Measurements from ENCODE around the gene FAM234B. TPM values are rescaled to one million over a fixed set of nuclear protein-coding genes. Genes with fewer than 3 reads are reported as not detected.

The FAM234B gene
- total RNA-seq, 1 experiment from 2014 or later = 7.5 TPM

- no peaks in the 10 kb centered on the region for H3K9me3 ChIP-seq (ENCODE audit: insufficient read depth, low read depth)
- POLR2A ChIA-PET (ENCODE audit: unreplicated experiment) = interaction anchor here (0.7 kb wide), 2 partner anchors 98 to 179 kb away, joined by 4 read pairs; no protein-coding TSS in a partner anchor
- H3K4me3 ChIP-seq = no peak overlapping the region
- no peaks in the 10 kb centered on the region for H3K9me2 ChIP-seq (ENCODE audit: insufficient read depth)
- no peak for TF ChIP-seq EZH2 (IDR thresholded peaks at IDR 0.05; ENCODE audit: low read depth)
- TF ChIP-seq, protein P1, sequence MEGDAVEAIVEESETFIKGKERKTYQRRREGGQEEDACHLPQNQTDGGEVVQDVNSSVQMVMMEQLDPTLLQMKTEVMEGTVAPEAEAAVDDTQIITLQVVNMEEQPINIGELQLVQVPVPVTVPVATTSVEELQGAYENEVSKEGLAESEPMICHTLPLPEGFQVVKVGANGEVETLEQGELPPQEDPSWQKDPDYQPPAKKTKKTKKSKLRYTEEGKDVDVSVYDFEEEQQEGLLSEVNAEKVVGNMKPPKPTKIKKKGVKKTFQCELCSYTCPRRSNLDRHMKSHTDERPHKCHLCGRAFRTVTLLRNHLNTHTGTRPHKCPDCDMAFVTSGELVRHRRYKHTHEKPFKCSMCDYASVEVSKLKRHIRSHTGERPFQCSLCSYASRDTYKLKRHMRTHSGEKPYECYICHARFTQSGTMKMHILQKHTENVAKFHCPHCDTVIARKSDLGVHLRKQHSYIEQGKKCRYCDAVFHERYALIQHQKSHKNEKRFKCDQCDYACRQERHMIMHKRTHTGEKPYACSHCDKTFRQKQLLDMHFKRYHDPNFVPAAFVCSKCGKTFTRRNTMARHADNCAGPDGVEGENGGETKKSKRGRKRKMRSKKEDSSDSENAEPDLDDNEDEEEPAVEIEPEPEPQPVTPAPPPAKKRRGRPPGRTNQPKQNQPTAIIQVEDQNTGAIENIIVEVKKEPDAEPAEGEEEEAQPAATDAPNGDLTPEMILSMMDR (conservative IDR thresholded peaks at IDR 0.05) = no peak
- BruUV-seq (replicated peaks) = no TSS peak
- H4K20me1 ChIP-seq (ENCODE audit: insufficient read depth) = no peaks in the 10 kb centered on the region
- no peaks in the 10 kb centered on the region for H3K27me3 ChIP-seq (ENCODE audit: insufficient read depth, low read depth)
- H3F3A ChIP-seq (ENCODE audit: insufficient read depth, low read depth) = no peaks in the 10 kb centered on the region
- H3K79me2 ChIP-seq (ENCODE audit: low read depth) = no peaks in the 10 kb centered on the region
- H3K4me1 ChIP-seq (replicated peaks; ENCODE audit: insufficient read depth) = no peaks in the 10 kb centered on the region
- no peak for DNase-seq
- CTCF ChIA-PET = no interaction called here
- no peak overlapping the region for H3K4me2 ChIP-seq
- no peak overlapping the region for H3K27ac ChIP-seq
- H3K36me3 ChIP-seq (ENCODE audit: low read depth) = no peaks in the 10 kb centered on the region
- H2AFZ ChIP-seq = no peak overlapping the region
- intact Hi-C loops (cut with micrococcal nuclease; ENCODE audit: unreplicated experiment) = loop anchor here (10.0 kb wide), 1 partner anchor 1139 kb away; no protein-coding TSS in a partner anchor
Measured at GRCh38 chr12:13026286-13026685, 17.9 kb upstream of the FAM234B start.

GRCh38 chr12:13027032-13027431 lies 17.1 kb upstream of the FAM234B start:
- H3F3A ChIP-seq (ENCODE audit: insufficient read depth, low read depth) = no peaks in the 10 kb centered on the region
- ChIA-PET CTCF (no interaction called here), POLR2A (ENCODE audit: unreplicated experiment) (interaction anchor here (0.5 to 0.7 kb wide), 2 partner anchors 98 to 171 kb away, joined by 4 to 6 read pairs; no protein-coding TSS in a partner anchor)
- no peak overlapping the region for H3K27ac ChIP-seq
- no peaks in the 10 kb centered on the region for H3K4me1 ChIP-seq (replicated peaks; ENCODE audit: insufficient read depth)
- DNase-seq = no peak
- BruUV-seq (replicated peaks) = no TSS peak
- no peaks in the 10 kb centered on the region for H3K36me3 ChIP-seq (ENCODE audit: low read depth)
- intact Hi-C loops (cut with micrococcal nuclease; ENCODE audit: unreplicated experiment) = loop anchor here (10.0 kb wide), 1 partner anchor 1138 kb away; no protein-coding TSS in a partner anchor
- H3K79me2 ChIP-seq (ENCODE audit: low read depth) = no peaks in the 10 kb centered on the region
- no peaks in the 10 kb centered on the region for H4K20me1 ChIP-seq (ENCODE audit: insufficient read depth)
- no peak overlapping the region for H2AFZ ChIP-seq
- H3K9me2 ChIP-seq (ENCODE audit: insufficient read depth) = no peaks in the 10 kb centered on the region
- H3K9me3 ChIP-seq (ENCODE audit: insufficient read depth, low read depth) = no peaks in the 10 kb centered on the region
- no peak overlapping the region for H3K4me2 ChIP-seq
- no peak overlapping the region for H3K4me3 ChIP-seq
- TF ChIP-seq EZH2 (IDR thresholded peaks at IDR 0.05; ENCODE audit: low read depth) = no peak
- TF ChIP-seq, protein P1 (conservative IDR thresholded peaks at IDR 0.05) = no peak
- no peaks in the 10 kb centered on the region for H3K27me3 ChIP-seq (ENCODE audit: insufficient read depth, low read depth)

DNA sequence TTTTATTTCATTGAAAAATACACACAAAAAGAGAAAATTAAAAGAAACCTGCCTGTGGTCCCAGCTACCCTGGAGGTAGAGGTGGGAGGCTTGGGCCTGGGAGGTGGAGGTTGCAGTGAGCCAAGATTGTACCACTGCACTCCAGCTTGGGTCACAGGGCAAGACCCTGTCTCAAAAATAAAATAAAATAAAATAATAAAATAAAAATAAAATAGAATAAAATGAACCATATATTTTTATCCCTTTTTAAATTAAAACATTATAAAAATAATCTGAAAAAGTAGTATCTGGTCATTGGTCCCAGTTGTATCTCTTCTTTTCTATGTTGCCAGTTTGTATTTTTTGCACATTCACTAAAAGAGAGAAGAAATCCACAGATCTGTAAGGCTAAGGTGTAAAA lies 16.7 kb upstream of the FAM234B start:
- no peaks in the 10 kb centered on the region for H3K36me3 ChIP-seq (ENCODE audit: low read depth)
- H3K9me3 ChIP-seq (ENCODE audit: insufficient read depth, low read depth) = no peaks in the 10 kb centered on the region
- H3K4me1 ChIP-seq (replicated peaks; ENCODE audit: insufficient read depth) = no peaks in the 10 kb centered on the region
- no peaks in the 10 kb centered on the region for H3K27me3 ChIP-seq (ENCODE audit: insufficient read depth, low read depth)
- no peaks in the 10 kb centered on the region for H4K20me1 ChIP-seq (ENCODE audit: insufficient read depth)
- no peak for DNase-seq
- H3K79me2 ChIP-seq (ENCODE audit: low read depth) = no peaks in the 10 kb centered on the region
- CTCF ChIA-PET = no interaction called here
- H3K4me3 ChIP-seq = no peak overlapping the region
- intact Hi-C loops (cut with micrococcal nuclease; ENCODE audit: unreplicated experiment) = loop anchor here (10.0 kb wide), 1 partner anchor 1137 kb away; no protein-coding TSS in a partner anchor
- no peaks in the 10 kb centered on the region for H3F3A ChIP-seq (ENCODE audit: insufficient read depth, low read depth)
- BruUV-seq (replicated peaks) = no TSS peak
- H3K27ac ChIP-seq = no peak overlapping the region
- no peak overlapping the region for H2AFZ ChIP-seq
- TF ChIP-seq, protein P1 (conservative IDR thresholded peaks at IDR 0.05) = no peak
- no peak for TF ChIP-seq EZH2 (IDR thresholded peaks at IDR 0.05; ENCODE audit: low read depth)
- no peaks in the 10 kb centered on the region for H3K9me2 ChIP-seq (ENCODE audit: insufficient read depth)
- no peak overlapping the region for H3K4me2 ChIP-seq
- POLR2A ChIA-PET (ENCODE audit: unreplicated experiment) = no interaction called here
